ENCODE measurements around the gene DHRSX.

- no peak for TF ChIP-seq CTCF (IDR thresholded peaks at IDR 0.05)
- TF ChIP-seq POLR2A (IDR thresholded peaks at IDR 0.05) = no peak
Measured at GRCh38 chrX:2461711-2462016, 39.1 kb downstream of the DHRSX start.

Data from heart left ventricle (tissue), 13 donors.